ENCODE measurements around the gene LNPK. TPM values are rescaled to one million over a fixed set of nuclear protein-coding genes. Genes with fewer than 3 reads are reported as not detected.

The LNPK gene
- total RNA-seq, 2 experiments from 2014 or later, result 27.3 to 36.0 TPM

Other genes starting within 250 kb of the LNPK start
- gene EVX2, start 81.7 kb upstream of the LNPK start, total RNA-seq, result not detected
- not detected for gene HOXD13, start 90.5 kb upstream of the LNPK start, total RNA-seq
- not detected for gene HOXD12, start 97.5 kb upstream of the LNPK start, total RNA-seq
- not detected for gene HOXD11, start 105.0 kb upstream of the LNPK start, total RNA-seq
- not detected for gene HOXD10, start 114.5 kb upstream of the LNPK start, total RNA-seq
- gene HOXD9, start 120.5 kb upstream of the LNPK start, total RNA-seq, result not detected
- not detected for gene HOXD8, start 127.4 kb upstream of the LNPK start, total RNA-seq
- gene HOXD4, start 149.3 kb upstream of the LNPK start, total RNA-seq, result not detected
- not detected for gene HOXD3, start 155.0 kb upstream of the LNPK start, total RNA-seq
- gene HOXD1, start 186.4 kb upstream of the LNPK start, total RNA-seq, result not detected